Stimulated activated CD4-positive, alpha-beta T cell treated with anti-CD3 and anti-CD28 coated beads, Interleukin-2, amount 100 ng/mL, for 48 hours (primary cell): ENCODE measurements around the gene NEK11.

Experiments
- DNase-seq, 2 donors: peaks; one replicate each; pipeline ENCODE4 v3.0.0-alpha.2; 2020

Gene NEK11

GRCh38 chr3:131231710-131232389 is 205.2 kb downstream of the NEK11 start:
- DNase-seq, result no peak

- no peak for DNase-seq
Measured at GRCh38 chr3:131232711-131233267, 206.1 kb downstream of the NEK11 start.

GRCh38 chr3:131233900-131234668 is 207.4 kb downstream of the NEK11 start:
- no peak for DNase-seq

- DNase-seq, result no peak
Measured at GRCh38 chr3:131236421-131236820, 209.7 kb downstream of the NEK11 start.

- DNase-seq, result no peak
Measured at GRCh38 chr3:131238496-131238895, 211.8 kb downstream of the NEK11 start.

GRCh38 chr3:131239267-131239666 is 212.6 kb downstream of the NEK11 start:
- no peak for DNase-seq

- DNase-seq, result no peak
Measured at GRCh38 chr3:131242201-131242600, 215.5 kb downstream of the NEK11 start.

GRCh38 chr3:131250466-131250865 is 223.8 kb downstream of the NEK11 start:
- no peak for DNase-seq

GRCh38 chr3:131260525-131260924 is 233.8 kb downstream of the NEK11 start:
- no peak for DNase-seq

- DNase-seq, result no peak
Measured at GRCh38 chr3:131261104-131261503, 234.4 kb downstream of the NEK11 start.

- no peak for DNase-seq
Measured at GRCh38 chr3:131275556-131275955, 248.9 kb downstream of the NEK11 start.

GRCh38 chr3:131277836-131278497 is 251.3 kb downstream of the NEK11 start:
- DNase-seq, result no peak

GRCh38 chr3:131279577-131279976 is 252.9 kb downstream of the NEK11 start:
- DNase-seq, result no peak

- DNase-seq, result no peak
Measured at GRCh38 chr3:131282379-131282778, 255.7 kb downstream of the NEK11 start.

GRCh38 chr3:131282967-131283366 is 256.3 kb downstream of the NEK11 start:
- no peak for DNase-seq

GRCh38 chr3:131283862-131284261 is 257.2 kb downstream of the NEK11 start:
- no peak for DNase-seq

GRCh38 chr3:131284302-131284701 is 257.6 kb downstream of the NEK11 start:
- DNase-seq, result no peak

- no peak for DNase-seq
Measured at GRCh38 chr3:131285456-131285855, 258.8 kb downstream of the NEK11 start.

- DNase-seq, result no peak
Measured at GRCh38 chr3:131299836-131300235, 273.2 kb downstream of the NEK11 start.

- no peak for DNase-seq
Measured at GRCh38 chr3:131303848-131304247, 277.2 kb downstream of the NEK11 start.

GRCh38 chr3:131304890-131305289 is 278.2 kb downstream of the NEK11 start:
- no peak for DNase-seq

GRCh38 chr3:131306242-131306641 is 279.6 kb downstream of the NEK11 start:
- DNase-seq, result no peak

- no peak for DNase-seq
Measured at GRCh38 chr3:131314318-131314717, 287.6 kb downstream of the NEK11 start.

GRCh38 chr3:131315162-131315561 is 288.5 kb downstream of the NEK11 start:
- no peak for DNase-seq
